Suprapubic skin (tissue), 4 donors: ENCODE data around the gene FHOD3.

ENCODE experiments used
- POLR2A ChIP-seq, 2 donors: fragments of 450-650 bp; IDR thresholded peaks; one replicate each; pipeline ENCODE4 v1.6.1; 2017; ENCODE audit warnings: antibody characterized with exemption in 2 of 2, mild to moderate bottlenecking in 2 of 2, moderate library complexity in 2 of 2
- POLR2AphosphoS5 ChIP-seq, 3 donors: sonication (generic); formaldehyde crosslinking; IDR thresholded peaks; one replicate each; pipeline ENCODE4 v1.6.1; 2017; ENCODE audit warnings: antibody characterized with exemption in 3 of 3
- TF ChIP-seq, protein P1 (sequence below), 2 donors: fragments of 200-600 bp in 1 of 2; fragments of 450-650 bp in 1 of 2; sonication (generic) in 1 of 2; IDR thresholded peaks; one replicate each; pipeline ENCODE4 v1.5.1; 2016 to 2019; ENCODE audit warnings: antibody characterized with exemption in 2 of 2, mild to moderate bottlenecking in 1 of 2, moderate library complexity in 1 of 2

DNA sequence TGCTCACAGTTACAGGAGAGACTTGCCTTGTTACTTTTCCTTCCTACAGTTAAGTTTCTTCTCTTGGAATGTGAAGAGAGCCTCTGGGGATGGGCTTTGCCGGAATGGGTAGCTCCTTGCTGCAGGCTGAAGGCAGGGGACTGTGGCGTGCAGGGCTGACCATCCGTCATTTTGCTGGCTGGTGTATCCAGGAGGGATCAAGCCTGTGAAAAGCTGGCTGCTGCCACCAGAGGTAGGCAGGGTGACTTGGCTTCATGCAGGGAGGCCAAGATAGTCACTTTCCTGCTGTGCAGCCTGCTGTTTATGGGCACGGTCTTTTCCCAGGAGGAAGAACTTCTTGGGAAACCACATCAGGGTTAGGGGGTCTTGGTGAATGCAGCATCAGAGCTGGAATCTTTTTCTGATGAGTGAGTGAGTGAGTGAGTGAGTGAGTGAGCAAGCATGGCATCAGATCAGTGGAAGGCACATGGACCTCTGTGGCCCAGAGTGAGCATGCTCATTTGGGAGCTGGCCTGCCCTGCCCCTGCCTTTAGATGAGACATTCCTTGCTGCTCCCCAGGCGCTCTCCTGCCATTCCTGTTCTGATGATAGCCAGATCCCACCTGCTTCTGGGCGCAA lies 33.0 kb downstream of the FHOD3 start:
- TF ChIP-seq, protein P1, sequence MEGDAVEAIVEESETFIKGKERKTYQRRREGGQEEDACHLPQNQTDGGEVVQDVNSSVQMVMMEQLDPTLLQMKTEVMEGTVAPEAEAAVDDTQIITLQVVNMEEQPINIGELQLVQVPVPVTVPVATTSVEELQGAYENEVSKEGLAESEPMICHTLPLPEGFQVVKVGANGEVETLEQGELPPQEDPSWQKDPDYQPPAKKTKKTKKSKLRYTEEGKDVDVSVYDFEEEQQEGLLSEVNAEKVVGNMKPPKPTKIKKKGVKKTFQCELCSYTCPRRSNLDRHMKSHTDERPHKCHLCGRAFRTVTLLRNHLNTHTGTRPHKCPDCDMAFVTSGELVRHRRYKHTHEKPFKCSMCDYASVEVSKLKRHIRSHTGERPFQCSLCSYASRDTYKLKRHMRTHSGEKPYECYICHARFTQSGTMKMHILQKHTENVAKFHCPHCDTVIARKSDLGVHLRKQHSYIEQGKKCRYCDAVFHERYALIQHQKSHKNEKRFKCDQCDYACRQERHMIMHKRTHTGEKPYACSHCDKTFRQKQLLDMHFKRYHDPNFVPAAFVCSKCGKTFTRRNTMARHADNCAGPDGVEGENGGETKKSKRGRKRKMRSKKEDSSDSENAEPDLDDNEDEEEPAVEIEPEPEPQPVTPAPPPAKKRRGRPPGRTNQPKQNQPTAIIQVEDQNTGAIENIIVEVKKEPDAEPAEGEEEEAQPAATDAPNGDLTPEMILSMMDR (IDR thresholded peaks at IDR 0.05), result no peak
- TF ChIP-seq POLR2A (IDR thresholded peaks at IDR 0.05), result no peak
- no peak for TF ChIP-seq POLR2AphosphoS5 (IDR thresholded peaks at IDR 0.05)
